ENCODE data around the gene BORCS5. TPM values are rescaled to one million over a fixed set of nuclear protein-coding genes. Genes with fewer than 3 reads are reported as not detected.

The BORCS5 gene
- total RNA-seq, 1 experiment from 2014 or later = 13.9 TPM

GRCh38 chr12:12492547-12492946 lies 135.7 kb downstream of the BORCS5 start:
- Histone ChIP-seq H3K14ac (ENCODE audit: insufficient read depth, low read length) (no peak overlapping the region), H3K4me2 (ENCODE audit: insufficient read depth, insufficient read length, low read length) (no peak overlapping the region), H3K9me3 (ENCODE audit: control insufficient read depth, low read depth, low read length) (no peaks in the 10 kb centered on the region), H3K4ac (ENCODE audit: low read depth, low read length) (no peak overlapping the region), H2BK12ac (ENCODE audit: insufficient read length, low read depth, low read length) (no peak overlapping the region), H2AFZ (ENCODE audit: low read length) (no peak overlapping the region), H2AK5ac (ENCODE audit: insufficient read length, low read length) (no peak overlapping the region), H3K9ac (ENCODE audit: extremely low read depth, insufficient read length, low read length) (no peak overlapping the region), H4K5ac (ENCODE audit: insufficient read length, low read depth, low read length) (no peak overlapping the region), H2BK120ac (ENCODE audit: low read depth, low read length, poor library complexity, severe bottlenecking) (no peak overlapping the region), H4K91ac (ENCODE audit: insufficient read length, low read depth, low read length) (no peak overlapping the region), H3K27ac (ENCODE audit: insufficient read length, low read depth, low read length) (no peak overlapping the region), H2BK15ac (ENCODE audit: low read depth, low read length) (no peak overlapping the region), H4K20me1 (ENCODE audit: control insufficient read depth, insufficient read depth, insufficient read length) (no peaks in the 10 kb centered on the region), H2BK5ac (ENCODE audit: insufficient read length, low read length) (no peak overlapping the region), H3K18ac (ENCODE audit: insufficient read length, low read depth, low read length) (no peak overlapping the region), H3K4me1 (ENCODE audit: insufficient read depth, low read length) (no peaks in the 10 kb centered on the region), H3K79me2 (ENCODE audit: insufficient read depth, low read length) (peaks cover 3% of the 10 kb centered on the region; the same call in 1 of the 2 replicates), H3K27me3 (ENCODE audit: insufficient read depth, low read length) (no peaks in the 10 kb centered on the region), H4K8ac (replicated peaks; ENCODE audit: insufficient read length, low read depth, low read length) (no peak overlapping the region), H3K23me2 (ENCODE audit: insufficient read length, low read depth, low read length, poor library complexity, severe bottlenecking) (no peaks in the 10 kb centered on the region), H3K56ac (ENCODE audit: insufficient read length, low read depth, low read length) (no peak overlapping the region), H3K79me1 (ENCODE audit: insufficient read depth, low read depth, low read length, poor library complexity, severe bottlenecking) (peaks cover 2% of the 10 kb centered on the region), H3T11ph (ENCODE audit: low read length) (no peak overlapping the region), H2BK20ac (ENCODE audit: low read depth, low read length, poor library complexity, severe bottlenecking) (no peak overlapping the region), H3K23ac (ENCODE audit: insufficient read length, low read depth, low read length) (no peak overlapping the region)
- peaks cover 18 to 19% of the 10 kb centered on the region in 2 experiments for H3K4me1 Mint-ChIP-seq
- no peak for TF ChIP-seq CTCF (conservative IDR thresholded peaks at IDR 0.05)
- no peak for DNase-seq
- WGBS (ENCODE audit: extremely low coverage, insufficient read length, low lambda C conversion rate) = 100% methylated on average over 2 of the region's 5 CpGs
- H3K4me3 Mint-ChIP-seq = no peak overlapping the region
- H3K36me3 Mint-ChIP-seq (ENCODE audit: insufficient read depth in 1 of 3, low read depth in 3 of 3) = peaks cover 0 to 14% (median 0%) of the 10 kb centered on the region in 3 experiments; a peak in 4 of 7 replicates
- no peaks in the 10 kb centered on the region for H3K27me3 Mint-ChIP-seq (ENCODE audit: low read depth)
- H3K27ac Mint-ChIP-seq = no peak overlapping the region
- no peaks in the 10 kb centered on the region for H3K9me3 Mint-ChIP-seq

Data from H9 (cell line).